Astrocyte (in vitro differentiated cells and primary cell): Measurements from ENCODE around the gene SVBP. TPM values are rescaled to one million over a fixed set of nuclear protein-coding genes. Genes with fewer than 3 reads are reported as not detected.
A peak's percentile ranks its signal among the peaks of the same experiment; 100 is the strongest.

Experiments used
- DNase-seq: peaks from one replicate; pipeline ENCODE4 v3.0.0-alpha.2; 2010; ENCODE audit warnings: low read depth
- FAIRE-seq: peaks from 2 replicates; lab custom pipeline; 2011; peaks lifted over from hg19 to GRCh38; lab: Jason Lieb, UNC
- H2AFZ ChIP-seq: 2 replicates; pipeline ENCODE4 v1.6.0; 2012; ENCODE audit warnings: low read depth, low read length, inconsistent platforms
- H3K27ac ChIP-seq: 2 replicates; pipeline ENCODE4 v1.5.1; 2011; ENCODE audit warnings: low read depth, low read length, inconsistent platforms
- H3K27me3 ChIP-seq: 2 replicates; pipeline ENCODE4 v1.6.0; 2011; ENCODE audit warnings: low read length, inconsistent platforms; ENCODE audit not compliant: insufficient read depth
- H3K36me3 ChIP-seq: 2 replicates; pipeline ENCODE4 v1.5.1; 2011; ENCODE audit warnings: low read length, inconsistent platforms; ENCODE audit not compliant: insufficient read depth
- H3K4me1 ChIP-seq: 2 replicates; pipeline ENCODE4 v1.5.1; 2011; ENCODE audit warnings: low read length, inconsistent platforms; ENCODE audit not compliant: insufficient read depth
- H3K4me2 ChIP-seq: 2 replicates; pipeline ENCODE4 v1.6.0; 2012; ENCODE audit warnings: low read length, inconsistent platforms
- H3K4me3 ChIP-seq: 2 replicates; pipeline ENCODE4 v1.5.1; 2011; ENCODE audit warnings: low read depth, mild to moderate bottlenecking, low read length, inconsistent platforms; ENCODE audit not compliant: insufficient read depth
- H3K79me2 ChIP-seq: 2 replicates; pipeline ENCODE4 v1.6.0; 2012; ENCODE audit warnings: mild to moderate bottlenecking, low read length, inconsistent platforms; ENCODE audit not compliant: insufficient read depth
- H3K9ac ChIP-seq: 2 replicates; pipeline ENCODE4 v1.6.0; 2012; ENCODE audit warnings: mild to moderate bottlenecking, low read length, inconsistent platforms
- H3K9me3 ChIP-seq: 2 replicates; pipeline ENCODE4 v1.5.1; 2012; ENCODE audit warnings: low read depth, mild to moderate bottlenecking, low read length, inconsistent platforms; ENCODE audit not compliant: insufficient read depth
- H4K20me1 ChIP-seq: 2 replicates; pipeline ENCODE4 v1.6.0; 2012; ENCODE audit warnings: low read length, inconsistent platforms; ENCODE audit not compliant: insufficient read depth
- H3K27ac Mint-ChIP-seq: one replicate; pipeline ENCODE4 v1.8.0; 2021; ENCODE audit warnings: mild to moderate bottlenecking, mixed read lengths; ENCODE audit not compliant: unreplicated experiment
- H3K27me3 Mint-ChIP-seq: one replicate; pipeline ENCODE4 v1.8.0; 2021; ENCODE audit warnings: low read depth, mixed read lengths; ENCODE audit not compliant: unreplicated experiment
- H3K36me3 Mint-ChIP-seq: one replicate; pipeline ENCODE4 v1.8.0; 2021; ENCODE audit warnings: low read depth, mixed read lengths; ENCODE audit not compliant: unreplicated experiment
- H3K4me1 Mint-ChIP-seq: one replicate; pipeline ENCODE4 v1.8.0; 2021; ENCODE audit warnings: low read depth, mixed read lengths; ENCODE audit not compliant: unreplicated experiment
- H3K4me3 Mint-ChIP-seq: one replicate; pipeline ENCODE4 v1.8.0; 2021; ENCODE audit warnings: mild to moderate bottlenecking, moderate library complexity, mixed read lengths; ENCODE audit not compliant: unreplicated experiment
- H3K9me3 Mint-ChIP-seq: one replicate; pipeline ENCODE4 v1.8.0; 2021; ENCODE audit warnings: mild to moderate bottlenecking, mixed read lengths; ENCODE audit not compliant: unreplicated experiment
- EZH2 ChIP-seq: IDR thresholded peaks from 2 replicates; pipeline ENCODE4 v1.6.1; 2012; ENCODE audit warnings: mild to moderate bottlenecking, low read length, inconsistent platforms; ENCODE audit not compliant: insufficient read depth
- total RNA-seq: library from RNA; stranded (reverse); gene quantifications from 2 replicates; pipeline ENCODE4 v1.2.1, GENCODE V29; 2021
- TF ChIP-seq, protein P1 (sequence below): IDR thresholded peaks from 2 replicates; pipeline ENCODE4 v1.5.1; 2011; ENCODE audit warnings: low read depth, mild to moderate bottlenecking, inconsistent platforms, low read length, moderate library complexity; ENCODE audit not compliant: insufficient read depth

The SVBP gene
- total RNA-seq, 1 donor from 2014 or later, result 28.1 TPM

DNA sequence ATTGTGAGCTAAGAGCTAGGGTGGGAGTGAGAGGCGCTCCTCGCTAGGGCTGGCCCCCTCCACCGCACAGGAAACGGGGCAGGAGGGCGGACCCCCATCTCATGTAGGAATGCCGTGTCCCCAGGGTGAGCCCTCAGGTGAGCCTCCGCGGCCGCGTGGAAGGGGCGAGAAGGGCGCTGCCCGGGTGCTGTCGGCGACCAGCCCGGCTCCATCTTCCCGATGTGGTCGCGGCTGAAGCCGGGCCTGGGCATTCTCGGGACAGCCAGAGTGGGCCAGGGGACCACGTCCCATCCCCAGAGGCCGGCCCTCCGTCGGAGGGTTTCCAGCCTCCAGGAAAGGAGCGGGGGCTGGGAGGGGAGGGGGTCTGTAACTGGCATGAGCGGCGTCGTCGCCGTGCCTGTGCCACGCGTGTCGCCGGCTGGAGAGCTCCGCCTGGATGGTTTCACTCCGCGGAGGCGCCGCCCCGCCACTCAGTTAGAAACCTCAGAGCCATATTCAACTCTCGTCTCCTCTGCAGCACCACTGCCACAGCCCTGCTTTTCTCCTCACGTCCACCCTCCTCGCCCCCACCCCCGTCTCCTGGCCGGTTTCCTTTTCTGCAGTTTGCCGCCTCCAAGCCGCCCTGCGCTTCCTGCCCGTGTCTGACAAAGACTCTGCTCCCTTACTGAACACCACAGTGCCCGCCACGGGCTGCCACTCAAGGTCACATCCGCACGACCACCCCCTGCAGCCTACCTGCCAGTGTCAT, 32.1 kb downstream of the SVBP start, which contains the start of gene TMEM269:
Gene TMEM269, plus strand, starts transcription at position 46 of the 748 bp plus-strand sequence. CDS start 4,903 bp downstream, outside the sequence.
- peak within 1 kb of the TSS; percentile 57 for H3K4me3 ChIP-seq
- peaks cover 25% of the 10 kb centered on the region for H3K36me3 Mint-ChIP-seq
- H3K27ac ChIP-seq, result no peak within 1 kb of the TSS
- no peaks in the 10 kb centered on the region for H3K36me3 ChIP-seq
- peaks cover 3% of the 10 kb centered on the region for H3K27me3 Mint-ChIP-seq
- FAIRE-seq (no peak), DNase-seq (no peak)
- H3K27me3 ChIP-seq, result no peaks in the 10 kb centered on the region
- peak within 1 kb of the TSS; percentile 2 for H3K27ac Mint-ChIP-seq
- H3K4me2 ChIP-seq, result peak within 1 kb of the TSS; percentile 86
- H3K9me3 Mint-ChIP-seq, result peaks cover 4% of the 10 kb centered on the region
- H4K20me1 ChIP-seq, result peaks cover 4% of the 10 kb centered on the region
- H3K9me3 ChIP-seq, result no peaks in the 10 kb centered on the region
- no peak within 1 kb of the TSS for H3K4me3 Mint-ChIP-seq
- TF ChIP-seq EZH2, result no peak
- TF ChIP-seq, protein P1, sequence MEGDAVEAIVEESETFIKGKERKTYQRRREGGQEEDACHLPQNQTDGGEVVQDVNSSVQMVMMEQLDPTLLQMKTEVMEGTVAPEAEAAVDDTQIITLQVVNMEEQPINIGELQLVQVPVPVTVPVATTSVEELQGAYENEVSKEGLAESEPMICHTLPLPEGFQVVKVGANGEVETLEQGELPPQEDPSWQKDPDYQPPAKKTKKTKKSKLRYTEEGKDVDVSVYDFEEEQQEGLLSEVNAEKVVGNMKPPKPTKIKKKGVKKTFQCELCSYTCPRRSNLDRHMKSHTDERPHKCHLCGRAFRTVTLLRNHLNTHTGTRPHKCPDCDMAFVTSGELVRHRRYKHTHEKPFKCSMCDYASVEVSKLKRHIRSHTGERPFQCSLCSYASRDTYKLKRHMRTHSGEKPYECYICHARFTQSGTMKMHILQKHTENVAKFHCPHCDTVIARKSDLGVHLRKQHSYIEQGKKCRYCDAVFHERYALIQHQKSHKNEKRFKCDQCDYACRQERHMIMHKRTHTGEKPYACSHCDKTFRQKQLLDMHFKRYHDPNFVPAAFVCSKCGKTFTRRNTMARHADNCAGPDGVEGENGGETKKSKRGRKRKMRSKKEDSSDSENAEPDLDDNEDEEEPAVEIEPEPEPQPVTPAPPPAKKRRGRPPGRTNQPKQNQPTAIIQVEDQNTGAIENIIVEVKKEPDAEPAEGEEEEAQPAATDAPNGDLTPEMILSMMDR, result no peak
- H3K9ac ChIP-seq, result peak within 1 kb of the TSS; percentile 54
- peak within 1 kb of the TSS; percentile 86 for H2AFZ ChIP-seq
- H3K4me1 Mint-ChIP-seq, result no peaks in the 10 kb centered on the region
- no peaks in the 10 kb centered on the region for H3K79me2 ChIP-seq
- H3K4me1 ChIP-seq, result peaks cover 9% of the 10 kb centered on the region

DNA sequence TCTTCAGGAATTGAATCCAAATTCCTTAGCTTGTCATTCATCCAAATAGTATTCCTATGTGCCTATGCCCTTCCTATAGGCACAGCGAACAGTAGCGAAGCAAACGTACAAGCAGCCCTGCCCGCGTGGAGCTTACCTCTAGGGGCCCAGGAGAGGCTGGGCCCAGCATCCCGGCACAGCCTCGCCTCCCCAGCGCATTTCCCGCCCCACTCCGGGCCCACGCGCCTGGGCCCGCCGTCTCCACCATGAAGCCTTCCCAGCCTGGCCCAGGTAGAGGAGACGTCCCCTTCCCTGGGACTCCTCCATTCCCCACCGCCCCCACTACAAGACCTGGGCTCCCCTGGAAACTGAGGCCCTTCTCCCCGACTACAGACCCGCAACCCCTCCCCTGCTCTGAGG, 32.7 kb downstream of the SVBP start:
- H3K9ac ChIP-seq, result peak overlapping the region; percentile 54
- peak overlapping the region; percentile 86 for H2AFZ ChIP-seq
- Mint-ChIP-seq H3K27ac (no peak overlapping the region), H3K36me3 (peaks cover 27% of the 10 kb centered on the region), H3K4me3 (no peak overlapping the region), H3K27me3 (peaks cover 3% of the 10 kb centered on the region), H3K4me1 (no peaks in the 10 kb centered on the region), H3K9me3 (peaks cover 4% of the 10 kb centered on the region)
- peaks cover 4% of the 10 kb centered on the region for H4K20me1 ChIP-seq
- peaks cover 9% of the 10 kb centered on the region for H3K4me1 ChIP-seq
- DNase-seq, result no peak
- no peak overlapping the region for H3K4me3 ChIP-seq
- TF ChIP-seq, protein P1, result no peak
- no peak for TF ChIP-seq EZH2
- no peak for FAIRE-seq
- no peak overlapping the region for H3K27ac ChIP-seq
- no peaks in the 10 kb centered on the region for H3K36me3 ChIP-seq
- H3K79me2 ChIP-seq, result no peaks in the 10 kb centered on the region
- peak overlapping the region; percentile 86 for H3K4me2 ChIP-seq
- no peaks in the 10 kb centered on the region for H3K27me3 ChIP-seq
- H3K9me3 ChIP-seq, result no peaks in the 10 kb centered on the region

DNA sequence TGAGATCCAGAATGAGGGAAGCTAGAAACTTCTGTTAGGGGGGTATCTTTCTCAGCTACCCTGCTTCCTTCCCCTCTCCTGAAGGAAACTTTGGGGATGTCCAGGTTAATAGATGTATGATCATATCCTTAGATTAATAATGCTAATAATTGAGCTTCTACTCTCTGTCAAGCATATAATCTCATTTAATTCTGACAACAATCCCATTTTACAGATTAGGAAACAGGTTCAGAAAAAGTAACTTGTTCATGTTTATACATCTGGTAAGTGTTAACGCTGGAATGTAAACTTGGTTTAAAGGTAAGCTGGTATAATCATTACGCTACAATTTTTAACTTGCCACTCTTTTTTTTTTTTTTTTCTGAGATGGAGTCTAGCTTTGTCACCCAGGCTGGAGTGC, 34.1 kb downstream of the SVBP start:
- Mint-ChIP-seq H3K36me3 (peaks cover 32% of the 10 kb centered on the region), H3K4me3 (no peak overlapping the region), H3K9me3 (peaks cover 4% of the 10 kb centered on the region), H3K27ac (no peak overlapping the region), H3K27me3 (peaks cover 3% of the 10 kb centered on the region), H3K4me1 (no peaks in the 10 kb centered on the region)
- Histone ChIP-seq H3K27me3 (no peaks in the 10 kb centered on the region), H3K79me2 (no peaks in the 10 kb centered on the region), H2AFZ (no peak overlapping the region), H3K4me1 (peaks cover 9% of the 10 kb centered on the region), H3K9ac (no peak overlapping the region), H3K9me3 (no peaks in the 10 kb centered on the region), H3K36me3 (peaks cover 3% of the 10 kb centered on the region), H3K27ac (no peak overlapping the region), H4K20me1 (peaks cover 10% of the 10 kb centered on the region), H3K4me3 (no peak overlapping the region), H3K4me2 (no peak overlapping the region)
- DNase-seq (no peak), FAIRE-seq (no peak)
- no peak for TF ChIP-seq EZH2
- TF ChIP-seq, protein P1, result no peak
